D721Med (cell line): ENCODE measurements around the gene KDELR3.

Experiments
- DNase-seq: peaks from one replicate; pipeline ENCODE4 v3.0.0; 2011; ENCODE audit warnings: low spot score; ENCODE audit not compliant: insufficient read length
- FAIRE-seq: peaks from 2 replicates; lab custom pipeline; 2011; peaks lifted over from hg19 to GRCh38; lab: Jason Lieb, UNC
- TF ChIP-seq, protein P1 (sequence below): IDR thresholded peaks from 2 replicates; pipeline ENCODE4 v1.5.1; 2012; ENCODE audit warnings: mild to moderate bottlenecking, control low read depth; ENCODE audit not compliant: insufficient read depth; ENCODE audit errors: missing control alignments

The KDELR3 gene

DNA sequence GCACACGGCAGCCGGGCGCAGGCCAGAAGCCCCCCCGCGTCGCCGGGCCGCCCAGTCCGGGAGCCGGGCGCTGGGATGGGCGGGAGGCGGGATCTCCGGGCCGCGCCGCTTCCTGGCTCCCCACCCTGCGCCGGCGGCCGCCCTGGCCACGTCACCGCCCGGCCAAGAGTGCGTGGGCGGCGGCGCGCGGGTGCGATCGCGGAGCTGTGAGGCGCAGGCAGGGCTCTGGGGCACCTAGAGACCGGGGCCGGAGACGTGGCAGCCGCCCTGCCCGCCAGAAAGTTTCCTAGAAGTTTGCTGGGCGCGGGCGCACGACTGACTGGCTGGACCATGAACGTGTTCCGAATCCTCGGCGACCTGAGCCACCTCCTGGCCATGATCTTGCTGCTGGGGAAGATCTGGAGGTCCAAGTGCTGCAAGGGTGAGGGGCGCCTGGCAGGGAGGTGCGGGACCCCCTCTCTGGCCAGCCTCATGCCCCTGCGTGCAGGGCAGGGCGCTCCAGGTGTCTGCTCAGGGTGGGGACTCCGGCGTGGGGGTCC is at the start of gene KDELR3:
KDELR3 (plus strand) TSS at position 193 of the 539 bp plus-strand sequence; CDS start at position 331, 138 bp downstream.
- DNase-seq (no peak), FAIRE-seq (no peak)

DNA sequence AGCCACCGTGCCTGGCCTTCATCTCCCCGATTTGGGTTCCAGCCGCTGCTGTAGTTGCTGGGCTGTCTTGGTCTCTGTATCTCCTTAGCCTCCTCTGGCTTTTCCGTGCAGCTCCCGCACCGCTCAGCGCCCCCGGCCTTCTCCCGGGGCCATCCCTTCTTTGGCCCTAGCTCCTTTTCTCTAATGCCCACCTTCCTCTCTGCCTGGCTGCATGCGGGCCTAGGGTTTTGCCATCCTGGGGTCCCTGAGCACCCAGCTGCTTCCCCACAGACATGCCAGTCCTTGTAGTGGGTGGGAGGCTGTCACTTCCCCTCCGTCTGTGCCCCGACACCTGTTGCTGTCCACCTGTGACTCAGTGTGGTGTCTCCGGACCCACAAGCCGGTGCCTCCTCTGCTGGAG is 49.3 kb upstream of the KDELR3 start:
- no peak for FAIRE-seq
- DNase-seq = no peak
- TF ChIP-seq, protein P1, sequence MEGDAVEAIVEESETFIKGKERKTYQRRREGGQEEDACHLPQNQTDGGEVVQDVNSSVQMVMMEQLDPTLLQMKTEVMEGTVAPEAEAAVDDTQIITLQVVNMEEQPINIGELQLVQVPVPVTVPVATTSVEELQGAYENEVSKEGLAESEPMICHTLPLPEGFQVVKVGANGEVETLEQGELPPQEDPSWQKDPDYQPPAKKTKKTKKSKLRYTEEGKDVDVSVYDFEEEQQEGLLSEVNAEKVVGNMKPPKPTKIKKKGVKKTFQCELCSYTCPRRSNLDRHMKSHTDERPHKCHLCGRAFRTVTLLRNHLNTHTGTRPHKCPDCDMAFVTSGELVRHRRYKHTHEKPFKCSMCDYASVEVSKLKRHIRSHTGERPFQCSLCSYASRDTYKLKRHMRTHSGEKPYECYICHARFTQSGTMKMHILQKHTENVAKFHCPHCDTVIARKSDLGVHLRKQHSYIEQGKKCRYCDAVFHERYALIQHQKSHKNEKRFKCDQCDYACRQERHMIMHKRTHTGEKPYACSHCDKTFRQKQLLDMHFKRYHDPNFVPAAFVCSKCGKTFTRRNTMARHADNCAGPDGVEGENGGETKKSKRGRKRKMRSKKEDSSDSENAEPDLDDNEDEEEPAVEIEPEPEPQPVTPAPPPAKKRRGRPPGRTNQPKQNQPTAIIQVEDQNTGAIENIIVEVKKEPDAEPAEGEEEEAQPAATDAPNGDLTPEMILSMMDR = no peak

More for the DNA sequence above, at the start of gene KDELR3:
- TF ChIP-seq, protein P1 = no peak

DNA sequence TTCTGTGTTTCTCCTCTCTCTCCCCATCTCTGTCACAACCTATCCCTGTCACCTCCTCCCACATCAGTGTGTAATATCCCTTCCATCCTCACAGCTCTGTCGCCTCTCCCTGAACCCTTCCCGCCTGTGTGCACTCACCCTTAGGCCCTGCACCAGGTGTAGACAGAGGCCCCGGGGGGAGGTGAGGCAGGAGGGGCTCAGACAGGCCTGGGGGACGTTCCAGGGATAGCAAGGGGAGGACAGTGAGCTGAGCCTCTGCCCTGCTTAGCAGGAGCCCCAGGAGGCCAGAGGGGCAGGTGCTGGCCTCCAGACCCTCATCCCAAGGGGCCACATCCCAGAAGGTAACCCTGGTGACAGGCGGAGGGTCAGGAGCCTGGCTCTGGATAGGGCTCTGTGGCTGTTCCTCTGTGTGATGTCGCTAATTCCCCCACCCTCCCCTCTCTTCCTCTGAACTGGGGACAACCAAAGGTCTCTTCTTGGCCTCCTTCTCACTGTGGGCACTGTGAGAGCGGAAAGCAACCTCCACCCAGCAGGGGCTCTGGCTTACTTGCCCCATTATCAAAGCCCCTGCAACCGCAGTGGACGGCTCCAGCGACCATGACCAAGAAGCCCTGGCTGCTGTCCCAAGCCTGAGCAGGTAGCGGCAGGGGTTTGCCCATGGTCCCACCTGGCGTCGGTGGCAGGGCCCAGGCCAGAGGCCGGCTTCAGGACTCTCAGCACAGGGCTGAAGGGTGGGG is 48.6 kb upstream of the KDELR3 start:
- FAIRE-seq = no peak
- no peak for DNase-seq
- TF ChIP-seq, protein P1 = no peak

DNA sequence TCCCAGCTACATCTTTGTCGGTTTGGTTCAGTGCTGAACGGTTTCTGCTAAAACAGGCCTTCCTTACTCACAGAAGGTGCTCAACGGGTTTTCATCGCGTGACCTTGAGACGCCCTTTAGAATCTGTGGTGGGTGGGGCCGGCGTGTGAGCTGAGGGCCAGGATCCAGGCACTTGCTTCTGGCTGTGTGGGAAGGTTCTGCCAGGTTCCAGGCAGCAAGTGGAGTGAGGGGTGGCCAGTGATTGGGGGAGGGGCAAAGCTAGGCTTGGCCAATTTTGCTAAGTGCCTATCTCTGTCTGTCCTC is 48.1 kb upstream of the KDELR3 start:
- TF ChIP-seq, protein P1 = no peak
- no peak for FAIRE-seq
- no peak for DNase-seq

DNA sequence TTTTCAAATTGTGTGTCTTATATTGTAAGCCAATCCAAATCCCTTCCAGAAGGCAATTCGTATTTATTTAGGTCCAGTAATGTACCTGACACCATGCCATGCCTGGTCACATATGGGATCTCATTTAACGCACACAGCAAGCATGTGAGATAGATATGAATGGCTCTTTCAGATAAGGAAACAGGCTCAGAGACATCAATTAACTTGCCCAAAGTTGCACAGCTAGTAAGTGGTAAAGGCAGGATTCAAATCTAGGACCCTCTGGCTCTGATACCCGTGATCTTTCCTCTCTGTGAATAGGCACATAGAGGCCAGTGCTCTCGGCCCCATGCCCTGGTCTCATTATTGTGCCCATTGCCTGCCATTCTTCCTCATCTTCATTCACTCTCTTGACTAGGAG is 47.2 kb upstream of the KDELR3 start:
- no peak for FAIRE-seq
- DNase-seq = no peak

DNA sequence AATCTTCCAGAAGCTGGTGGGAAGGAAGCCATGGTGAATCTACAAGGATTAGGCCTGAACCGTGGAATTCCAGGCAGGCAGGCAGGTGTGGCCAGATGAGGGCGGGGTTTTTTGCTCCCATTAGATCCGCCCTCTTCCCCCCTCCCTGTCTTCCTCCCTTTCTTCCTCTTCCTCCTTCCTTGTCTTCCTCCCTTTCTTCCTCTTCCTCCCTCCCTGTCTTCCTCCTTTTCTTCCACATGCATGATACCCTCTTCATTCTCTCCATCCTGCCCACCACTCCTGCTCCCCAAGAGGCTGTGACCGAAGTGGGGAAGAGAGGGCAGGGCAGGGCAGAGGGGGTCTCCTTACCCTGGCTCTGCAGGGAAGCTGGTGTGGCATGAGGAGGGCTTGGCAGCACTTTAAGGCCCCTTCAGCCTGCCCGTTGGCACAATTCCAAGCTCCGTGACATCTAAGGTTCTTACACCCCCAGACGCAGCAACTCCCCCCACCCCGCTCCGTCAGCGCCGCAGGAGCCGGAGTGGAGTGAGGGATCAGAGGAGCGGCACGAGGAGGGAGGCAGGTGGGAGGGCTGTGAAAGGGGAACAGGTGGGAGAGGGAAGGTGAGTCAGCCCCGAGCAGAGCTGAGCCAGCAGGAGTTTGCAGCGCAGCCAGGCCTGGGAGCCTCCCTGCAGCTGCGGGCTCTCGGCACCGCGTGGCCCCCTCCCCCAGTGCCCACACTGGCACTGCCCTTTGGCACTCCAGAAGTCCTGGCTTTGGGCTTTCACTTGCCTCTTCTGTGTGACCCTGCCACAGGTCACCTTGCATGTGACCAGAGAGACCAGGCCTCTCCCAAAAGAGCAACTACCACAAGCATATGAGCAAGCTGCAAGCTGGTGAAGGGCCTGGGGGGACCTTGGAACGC is 45.0 kb upstream of the KDELR3 start:
- TF ChIP-seq, protein P1 = no peak
- no peak for FAIRE-seq
- DNase-seq = no peak

More for the DNA sequence above, 47.2 kb upstream of the KDELR3 start:
- TF ChIP-seq, protein P1 = no peak
